Activated CD4-positive, CD25-positive, alpha-beta regulatory T cell treated with anti-CD3 and anti-CD28 coated beads, Interleukin-2, amount 50 U/mL, for 24 hours (primary cell): ENCODE measurements around the gene NCOR1.
"Not testable (repeated sequence)": the region's sequence is repeated elsewhere in the genome, so short reads cannot be mapped to it uniquely, and the experiment has no call there.

Experiments used
- ATAC-seq, 2 donors: fragments of 150-1000 bp; cut with Tn5 transposase; one replicate each; pipeline ENCODE4 v1.10.0; 2021; ENCODE audit warnings: mild to moderate bottlenecking in 1 of 2, moderate library complexity in 1 of 2

NCOR1 gene

DNA sequence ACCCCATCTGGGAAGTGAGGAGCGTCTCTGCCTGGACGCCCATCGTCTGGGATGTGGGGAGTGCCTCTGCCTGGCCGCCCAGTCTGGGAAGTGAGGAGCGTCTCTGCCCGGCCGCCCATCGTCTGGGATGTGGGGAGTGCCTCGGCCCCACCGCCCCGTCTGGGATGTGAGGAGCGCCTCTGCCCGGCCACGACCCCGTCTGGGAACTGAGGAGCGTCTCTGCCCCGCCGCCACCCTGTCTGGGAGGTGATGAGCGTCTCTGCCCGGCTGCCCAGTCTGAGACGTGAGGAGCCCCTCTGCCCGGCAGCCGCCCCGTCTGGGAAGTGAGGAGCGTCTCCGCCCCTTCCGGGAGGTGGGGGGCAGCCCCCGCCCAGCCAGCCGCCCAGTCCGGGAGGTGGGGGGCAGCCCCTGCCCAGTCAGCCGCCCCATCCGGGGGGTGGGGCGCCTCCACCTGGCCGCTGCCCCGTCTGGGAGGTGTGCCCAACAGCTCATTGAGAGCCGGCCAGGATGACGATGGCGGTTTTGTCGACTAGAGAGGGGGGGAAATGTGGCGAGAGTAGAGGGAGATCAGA, 69.9 kb downstream of the NCOR1 start:
- ATAC-seq: not testable (repeated sequence)

- ATAC-seq: no peak
Observed at GRCh38 chr17:16141685-16142084, 73.6 kb downstream of the NCOR1 start.

DNA sequence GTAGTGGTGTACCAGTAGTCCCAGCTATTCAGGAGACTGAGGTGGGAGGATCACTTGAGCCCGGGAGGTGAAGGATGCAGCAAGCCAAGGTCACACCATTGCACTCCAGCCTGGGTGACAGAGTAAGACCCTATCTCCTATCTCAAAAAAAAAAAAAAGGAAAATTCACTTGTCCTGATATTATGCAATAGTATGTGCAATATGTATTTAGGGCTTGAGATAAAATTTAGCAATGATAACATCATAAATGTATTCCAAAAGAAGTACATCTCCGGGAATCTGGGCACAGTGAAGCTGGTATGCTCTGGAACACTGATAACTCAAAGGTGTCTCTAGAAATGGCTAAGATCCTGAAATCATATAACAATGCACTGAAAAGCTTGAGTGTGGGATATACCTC, 74.5 kb downstream of the NCOR1 start:
- no peak for ATAC-seq

GRCh38 chr17:16135461-16135860, 79.9 kb downstream of the NCOR1 start:
- no peak for ATAC-seq

GRCh38 chr17:16131593-16131992, 83.7 kb downstream of the NCOR1 start:
- ATAC-seq: no peak

- ATAC-seq: no peak
Observed at GRCh38 chr17:16129441-16130205, 85.7 kb downstream of the NCOR1 start.

GRCh38 chr17:16123531-16123930, 91.8 kb downstream of the NCOR1 start:
- ATAC-seq: no peak

- ATAC-seq: no peak
Observed at GRCh38 chr17:16122697-16123434, 92.5 kb downstream of the NCOR1 start.

DNA sequence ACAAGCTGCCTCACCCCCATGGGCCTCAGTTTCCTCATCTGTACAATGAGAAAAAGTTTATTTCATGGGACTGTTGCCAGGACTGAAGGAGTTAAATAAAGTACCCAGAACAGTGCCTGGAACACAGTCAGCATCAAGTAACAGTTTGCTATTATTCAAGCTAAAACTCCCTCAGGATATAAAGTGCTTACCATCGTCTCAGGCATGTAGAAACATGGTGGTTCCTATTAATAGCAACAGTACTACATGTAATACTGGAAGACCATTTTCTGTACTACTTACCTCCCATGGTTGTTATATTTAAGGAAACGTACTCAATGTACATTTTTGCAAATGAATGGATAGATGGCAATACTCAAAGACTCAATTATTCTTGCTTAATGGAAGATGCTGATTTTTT, 93.4 kb downstream of the NCOR1 start:
- ATAC-seq: no peak

DNA sequence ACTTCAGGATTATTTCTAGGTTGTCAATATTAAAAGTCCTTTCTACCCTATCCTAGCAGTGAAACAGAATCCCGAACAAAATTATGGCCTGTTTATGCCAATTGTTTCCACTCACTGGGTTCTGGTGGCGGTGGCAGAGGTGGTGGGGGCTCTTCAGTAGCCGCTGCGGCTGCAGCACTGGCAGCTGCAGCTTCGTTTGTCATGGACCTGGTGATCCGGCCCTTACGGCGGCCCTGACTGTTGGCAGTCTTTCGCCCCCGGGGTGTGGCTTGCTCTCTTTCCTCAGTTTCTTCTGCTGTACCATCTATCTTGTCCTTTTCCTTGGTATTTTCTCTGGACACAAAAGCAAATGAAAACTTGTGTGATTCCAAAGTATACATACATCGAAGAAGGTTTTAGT, 94.4 kb downstream of the NCOR1 start:
- no peak for ATAC-seq

DNA sequence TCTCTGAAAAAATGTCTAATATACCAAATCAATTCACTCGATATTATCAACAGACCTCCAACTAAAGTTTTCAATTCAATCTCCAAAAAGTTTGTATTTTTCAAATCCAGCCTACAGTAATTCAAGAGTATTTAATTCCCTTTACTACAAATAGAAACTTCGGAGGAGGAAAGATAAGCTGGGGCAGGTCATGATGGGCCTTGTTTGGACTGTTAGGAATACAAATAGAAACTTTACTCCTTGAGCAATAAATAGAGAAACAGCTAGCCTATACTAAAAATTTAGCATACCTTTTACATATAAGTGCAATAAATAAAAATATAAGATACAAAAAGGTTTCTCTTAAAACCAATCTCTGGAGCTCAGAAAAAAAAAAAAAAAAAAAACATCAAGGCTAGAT, 98.2 kb downstream of the NCOR1 start:
- ATAC-seq: no peak

GRCh38 chr17:16115077-16115698, 100.1 kb downstream of the NCOR1 start:
- not testable (repeated sequence) for ATAC-seq

- ATAC-seq: no peak
Observed at GRCh38 chr17:16108871-16109270, 106.5 kb downstream of the NCOR1 start.

DNA sequence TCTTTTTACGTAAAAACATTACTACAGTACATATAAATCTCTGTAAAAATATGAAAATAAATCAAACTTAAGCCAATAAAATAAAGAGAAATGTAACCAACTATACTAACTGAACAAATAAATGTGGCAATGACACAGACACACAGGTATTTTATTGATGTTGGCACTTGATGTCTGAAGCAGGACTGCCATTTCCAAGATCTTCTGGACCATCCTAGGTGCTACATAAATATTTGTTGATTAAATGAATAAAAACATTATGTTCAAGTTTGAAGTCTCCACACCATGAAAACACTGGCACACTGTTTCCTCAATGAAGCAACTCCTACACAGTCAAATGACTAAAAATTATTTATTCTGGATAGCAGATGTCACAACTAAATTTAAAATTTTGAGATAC, 106.9 kb downstream of the NCOR1 start:
- ATAC-seq: no peak

DNA sequence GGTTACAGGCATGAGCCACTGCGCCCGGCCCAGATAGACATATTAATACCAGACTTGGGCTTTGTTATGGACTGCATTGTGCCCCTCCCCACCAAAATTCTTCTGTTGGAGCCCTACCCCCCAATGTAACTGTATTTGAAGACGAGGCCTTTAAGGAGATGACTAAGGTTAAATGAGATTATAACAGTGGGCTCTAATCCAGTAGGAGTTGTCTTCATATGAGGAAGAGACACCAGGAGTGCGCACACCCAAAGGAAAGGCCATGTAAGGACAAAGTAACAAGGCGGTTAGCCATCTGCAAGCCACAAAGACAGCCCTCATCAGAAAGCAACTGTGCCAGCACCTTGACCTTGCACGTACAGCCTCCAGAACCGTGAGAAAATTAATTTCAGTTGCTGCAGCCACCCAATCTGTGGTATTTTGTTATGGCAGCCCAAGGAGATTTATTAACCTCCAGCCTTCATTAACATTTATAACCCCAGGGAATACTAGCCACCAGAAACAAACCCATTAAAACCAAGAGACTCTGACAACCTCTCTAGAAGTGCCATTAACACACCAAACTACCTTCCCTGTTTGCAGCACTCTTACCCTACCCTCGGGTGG, 108.1 kb downstream of the NCOR1 start:
- ATAC-seq: no peak

DNA sequence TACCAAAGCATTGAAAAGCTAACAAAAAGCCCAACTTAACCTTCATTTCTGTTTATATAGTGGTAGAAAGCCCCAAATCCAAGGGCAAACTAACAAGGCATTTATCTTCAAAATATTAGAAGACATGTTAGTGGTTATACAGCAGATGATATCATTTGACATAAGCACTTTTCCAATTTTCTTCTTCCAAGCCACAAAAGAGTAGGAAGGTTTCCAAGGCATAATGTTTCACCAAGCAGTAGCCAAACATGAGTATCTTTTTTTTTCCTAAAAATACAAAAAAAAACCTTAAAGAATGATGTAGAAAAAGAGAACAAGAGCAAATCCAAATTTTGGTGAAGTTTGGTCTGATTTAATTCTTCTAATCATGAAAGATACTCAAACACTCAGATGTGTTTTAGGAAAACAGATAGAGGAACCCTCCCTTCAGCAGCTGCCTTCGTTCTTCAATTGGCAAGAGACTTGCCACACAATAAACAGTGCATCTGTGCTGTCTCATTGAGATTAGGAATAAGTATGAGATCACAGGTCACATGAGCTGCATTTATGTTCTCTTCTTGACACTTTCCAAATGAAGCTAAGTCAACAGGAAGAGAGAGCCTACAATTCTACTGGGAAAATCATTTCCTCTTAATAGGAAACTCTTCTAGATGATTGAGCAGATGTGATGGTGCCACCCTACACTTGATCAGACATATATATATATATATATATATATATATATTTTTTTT, 109.0 kb downstream of the NCOR1 start:
- ATAC-seq: no peak

GRCh38 chr17:16104189-16104588, 111.1 kb downstream of the NCOR1 start:
- ATAC-seq: no peak

- no peak for ATAC-seq
Observed at GRCh38 chr17:16101440-16101839, 113.9 kb downstream of the NCOR1 start.

DNA sequence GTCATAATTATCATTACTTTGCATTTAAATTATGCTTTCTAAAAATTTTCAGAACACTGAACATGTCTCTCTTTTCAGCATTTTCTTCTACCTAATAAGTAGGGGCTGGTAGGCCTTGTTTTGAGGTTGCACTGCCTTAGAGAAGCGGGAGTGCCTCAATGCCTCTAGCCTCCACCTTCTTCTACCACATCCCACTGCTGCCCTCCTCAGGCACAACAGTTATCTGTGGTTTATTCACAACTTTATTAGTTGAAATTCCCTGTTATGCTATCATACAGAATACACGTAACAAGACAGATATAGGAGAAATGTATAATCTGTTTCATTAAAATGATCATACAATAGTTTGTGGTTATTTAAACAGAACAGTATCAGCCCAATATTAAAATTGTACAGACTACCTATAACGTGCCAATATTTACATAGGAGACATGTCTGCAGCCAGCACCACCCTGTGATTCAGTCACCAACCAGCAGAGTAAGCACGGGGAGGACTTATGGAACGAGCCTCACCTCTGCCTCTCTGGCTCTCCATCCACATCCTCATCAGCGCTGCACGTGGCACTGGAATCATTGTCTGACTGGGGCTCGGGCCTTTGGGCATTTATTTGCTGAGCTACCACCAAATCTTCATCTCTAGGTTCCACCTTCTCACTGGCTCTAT, 114.5 kb downstream of the NCOR1 start:
- ATAC-seq: no peak

DNA sequence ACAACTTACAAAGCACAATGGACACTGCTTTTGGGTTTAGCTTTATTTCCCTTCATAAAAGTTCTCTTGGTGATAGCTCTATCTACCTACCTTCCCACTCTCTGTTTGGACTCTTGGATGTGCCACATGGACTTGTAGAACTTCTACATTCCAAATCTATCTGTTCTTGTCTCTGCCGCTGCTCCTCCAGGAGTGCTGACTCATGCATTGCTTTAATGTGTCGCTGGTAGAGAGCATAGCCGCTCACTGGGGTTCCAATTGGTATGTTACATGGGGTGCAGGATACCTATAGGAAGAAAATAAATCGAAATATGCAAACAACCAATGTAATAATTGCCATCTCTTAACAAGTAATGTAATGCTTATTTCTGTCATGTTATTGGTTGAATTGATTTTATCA, 123.6 kb downstream of the NCOR1 start:
- ATAC-seq: no peak

DNA sequence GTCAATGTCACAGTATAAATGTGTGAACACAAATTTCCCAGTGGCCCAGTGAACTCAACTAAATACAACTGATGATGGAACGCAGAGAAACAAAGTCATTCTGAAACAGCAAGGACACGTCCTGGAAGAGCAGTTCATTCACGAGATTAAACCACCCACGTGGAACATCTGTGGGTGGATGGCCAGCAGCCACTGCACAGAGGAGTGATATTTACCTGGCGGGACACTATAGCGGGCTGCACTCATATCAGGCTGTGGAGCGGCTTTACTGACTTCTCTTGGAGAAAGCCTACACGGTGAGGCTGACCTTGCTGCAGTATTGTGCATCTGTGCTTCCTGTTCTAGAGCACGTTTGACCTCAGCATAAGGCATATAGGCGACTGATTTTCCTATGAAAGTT, 128.4 kb downstream of the NCOR1 start:
- no peak for ATAC-seq
